ENCODE measurements around the gene CELSR2.

The CELSR2 gene

DNA sequence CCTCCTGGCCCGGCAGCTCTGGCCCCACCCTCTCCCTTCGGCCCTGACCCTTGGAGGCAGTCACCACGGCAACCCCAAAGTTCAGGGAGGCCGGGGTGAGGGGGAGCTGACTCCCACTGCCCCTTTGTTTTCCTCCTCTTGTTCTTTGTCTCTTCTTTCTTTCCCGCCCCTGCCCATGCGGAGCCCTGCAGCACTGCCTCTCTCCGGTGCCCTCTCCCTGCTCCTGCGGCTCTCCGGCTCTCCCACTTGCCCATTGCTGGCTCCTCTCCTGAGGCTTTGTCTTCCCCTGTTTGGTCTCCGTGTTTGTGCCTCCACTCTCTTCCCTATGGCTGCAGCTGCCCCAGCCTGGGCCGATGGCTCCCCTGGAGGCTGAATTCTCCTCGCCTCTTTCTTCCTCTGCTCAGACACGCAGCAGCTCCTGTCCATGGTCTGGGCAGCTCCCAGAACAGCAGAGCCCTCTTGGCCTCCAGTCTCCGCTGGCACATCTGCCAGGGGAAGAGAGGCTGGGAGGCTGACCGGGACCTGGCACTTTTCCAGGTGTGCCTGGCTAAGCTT, 5.8 kb downstream of the CELSR2 start:
- Histone ChIP-seq H3K9me3 (ENCODE audit: severe bottlenecking) (no peaks in the 10 kb centered on the region), H3K4me3 (ENCODE audit: severe bottlenecking) (no peak overlapping the region), H3K36me3 (ENCODE audit: low read depth) (peaks cover 14% of the 10 kb centered on the region; the same call in 1 of the 2 replicates), H3K4me1 (ENCODE audit: insufficient read depth, poor library complexity, severe bottlenecking) (peaks cover 35% of the 10 kb centered on the region), H3K27ac (ENCODE audit: poor library complexity, severe bottlenecking) (peak overlapping the region; percentile 68), H3K27me3 (ENCODE audit: insufficient read depth, poor library complexity, severe bottlenecking) (no peaks in the 10 kb centered on the region)
- peak; percentile 53 for DNase-seq (ENCODE audit: low spot score)
- ATAC-seq (ENCODE audit: low read depth) = no peak
- TF ChIP-seq, protein P1, sequence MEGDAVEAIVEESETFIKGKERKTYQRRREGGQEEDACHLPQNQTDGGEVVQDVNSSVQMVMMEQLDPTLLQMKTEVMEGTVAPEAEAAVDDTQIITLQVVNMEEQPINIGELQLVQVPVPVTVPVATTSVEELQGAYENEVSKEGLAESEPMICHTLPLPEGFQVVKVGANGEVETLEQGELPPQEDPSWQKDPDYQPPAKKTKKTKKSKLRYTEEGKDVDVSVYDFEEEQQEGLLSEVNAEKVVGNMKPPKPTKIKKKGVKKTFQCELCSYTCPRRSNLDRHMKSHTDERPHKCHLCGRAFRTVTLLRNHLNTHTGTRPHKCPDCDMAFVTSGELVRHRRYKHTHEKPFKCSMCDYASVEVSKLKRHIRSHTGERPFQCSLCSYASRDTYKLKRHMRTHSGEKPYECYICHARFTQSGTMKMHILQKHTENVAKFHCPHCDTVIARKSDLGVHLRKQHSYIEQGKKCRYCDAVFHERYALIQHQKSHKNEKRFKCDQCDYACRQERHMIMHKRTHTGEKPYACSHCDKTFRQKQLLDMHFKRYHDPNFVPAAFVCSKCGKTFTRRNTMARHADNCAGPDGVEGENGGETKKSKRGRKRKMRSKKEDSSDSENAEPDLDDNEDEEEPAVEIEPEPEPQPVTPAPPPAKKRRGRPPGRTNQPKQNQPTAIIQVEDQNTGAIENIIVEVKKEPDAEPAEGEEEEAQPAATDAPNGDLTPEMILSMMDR (IDR thresholded peaks at IDR 0.05; ENCODE audit: poor library complexity, severe bottlenecking) = no peak

DNA sequence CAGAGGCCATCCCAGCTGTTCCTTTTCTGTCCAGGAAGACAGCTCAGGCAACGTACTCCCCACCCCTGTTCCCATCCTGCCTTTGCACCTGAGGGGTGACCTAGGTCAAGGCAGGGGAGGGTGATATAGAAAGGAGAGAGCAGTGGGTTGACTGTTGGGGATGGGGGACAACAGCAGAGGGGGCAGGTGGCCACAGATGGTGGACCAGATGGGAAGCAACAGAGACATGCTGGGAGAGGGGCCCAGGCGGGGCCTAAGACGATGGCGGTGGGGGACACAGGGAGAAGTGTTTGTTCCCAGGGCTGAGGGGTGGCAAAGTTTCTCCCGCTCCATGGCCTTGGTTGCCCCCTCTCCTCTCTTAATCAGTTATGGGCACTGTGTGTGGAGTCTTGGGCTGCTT, 6.3 kb downstream of the CELSR2 start:
- H3K4me1 ChIP-seq (ENCODE audit: insufficient read depth, poor library complexity, severe bottlenecking) = peaks cover 33% of the 10 kb centered on the region
- no peak for ATAC-seq (ENCODE audit: low read depth)
- no peaks in the 10 kb centered on the region for H3K27me3 ChIP-seq (ENCODE audit: insufficient read depth, poor library complexity, severe bottlenecking)
- H3K36me3 ChIP-seq (ENCODE audit: low read depth) = peaks cover 14% of the 10 kb centered on the region; the same call in 1 of the 2 replicates
- TF ChIP-seq, protein P1 (IDR thresholded peaks at IDR 0.05; ENCODE audit: poor library complexity, severe bottlenecking) = no peak
- peak overlapping the region; percentile 68 for H3K27ac ChIP-seq (ENCODE audit: poor library complexity, severe bottlenecking)
- DNase-seq (ENCODE audit: low spot score) = no peak
- no peaks in the 10 kb centered on the region for H3K9me3 ChIP-seq (ENCODE audit: severe bottlenecking)
- no peak overlapping the region for H3K4me3 ChIP-seq (ENCODE audit: severe bottlenecking)

DNA sequence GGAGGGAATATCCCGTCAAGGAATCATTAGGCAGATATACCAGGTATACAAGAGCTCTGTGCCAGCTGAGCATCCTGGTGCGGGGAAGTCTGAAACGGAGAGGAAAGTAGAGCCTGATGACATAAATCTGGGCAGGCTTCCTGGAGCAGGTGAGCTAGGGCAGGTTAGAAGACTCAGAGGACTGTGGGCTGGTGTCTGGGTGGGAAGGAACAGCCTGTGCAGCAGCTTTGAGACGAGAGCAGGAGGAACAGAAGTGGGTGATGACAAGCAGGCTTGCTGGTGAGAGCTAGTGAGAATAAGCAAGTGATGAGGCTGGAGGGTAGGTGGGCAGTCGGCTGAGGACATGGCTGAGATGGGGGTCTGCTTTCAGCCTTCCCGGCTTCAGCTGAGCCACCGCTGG, 6.7 kb downstream of the CELSR2 start:
- Histone ChIP-seq H3K27ac (ENCODE audit: poor library complexity, severe bottlenecking) (peak overlapping the region; percentile 68), H3K4me1 (ENCODE audit: insufficient read depth, poor library complexity, severe bottlenecking) (peaks cover 33% of the 10 kb centered on the region), H3K36me3 (ENCODE audit: low read depth) (peaks cover 12% of the 10 kb centered on the region; the same call in 1 of the 2 replicates), H3K27me3 (ENCODE audit: insufficient read depth, poor library complexity, severe bottlenecking) (no peaks in the 10 kb centered on the region), H3K4me3 (ENCODE audit: severe bottlenecking) (no peak overlapping the region), H3K9me3 (ENCODE audit: severe bottlenecking) (no peaks in the 10 kb centered on the region)
- TF ChIP-seq, protein P1 (IDR thresholded peaks at IDR 0.05; ENCODE audit: poor library complexity, severe bottlenecking) = no peak
- DNase-seq (ENCODE audit: low spot score) (no peak), ATAC-seq (ENCODE audit: low read depth) (no peak)

DNA sequence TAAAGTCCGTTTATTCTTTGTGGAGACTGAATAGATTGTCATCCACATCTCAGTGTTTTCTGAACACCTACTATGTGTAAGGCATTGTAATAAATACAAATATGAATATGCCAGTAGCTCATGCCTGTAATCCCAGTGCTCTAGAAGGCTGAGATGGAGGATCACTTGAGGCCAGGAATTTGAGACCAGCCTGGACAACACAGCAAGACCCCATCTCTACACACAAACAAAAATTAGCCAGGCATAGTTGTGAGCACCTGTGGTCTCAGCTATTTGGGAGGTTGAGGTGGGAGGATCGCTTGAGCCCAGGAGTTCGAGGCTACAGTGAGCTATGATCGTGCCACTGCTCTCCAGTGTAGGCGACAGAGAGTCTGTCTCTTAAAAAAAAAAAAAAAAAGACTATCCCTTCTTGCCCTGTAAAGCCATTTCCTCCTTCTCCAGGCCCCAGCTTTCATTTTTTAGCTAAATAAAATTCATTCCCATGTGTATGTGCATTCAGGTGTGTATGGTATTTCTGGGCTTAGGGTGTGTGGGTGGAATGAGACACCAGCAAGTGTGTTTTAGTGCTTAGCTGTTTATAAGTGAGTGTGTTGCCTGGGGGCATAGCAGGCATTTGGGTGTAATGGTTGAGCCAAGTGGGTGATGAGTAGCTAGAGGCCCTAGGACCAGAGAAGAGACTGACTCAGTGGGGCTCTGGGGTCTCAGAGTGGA, 7.8 kb downstream of the CELSR2 start:
- H3K9me3 ChIP-seq (ENCODE audit: severe bottlenecking) = no peaks in the 10 kb centered on the region
- TF ChIP-seq, protein P1 (IDR thresholded peaks at IDR 0.05; ENCODE audit: poor library complexity, severe bottlenecking) = no peak
- H3K4me3 ChIP-seq (ENCODE audit: severe bottlenecking) = no peak overlapping the region
- H3K27ac ChIP-seq (ENCODE audit: poor library complexity, severe bottlenecking) = peak overlapping the region; percentile 68
- no peak for DNase-seq (ENCODE audit: low spot score)
- no peaks in the 10 kb centered on the region for H3K27me3 ChIP-seq (ENCODE audit: insufficient read depth, poor library complexity, severe bottlenecking)
- peak; percentile 78 for ATAC-seq (ENCODE audit: low read depth)
- H3K36me3 ChIP-seq (ENCODE audit: low read depth) = peaks cover 11% of the 10 kb centered on the region; the same call in 1 of the 2 replicates
- peaks cover 33% of the 10 kb centered on the region for H3K4me1 ChIP-seq (ENCODE audit: insufficient read depth, poor library complexity, severe bottlenecking)
